Calu3 (cell line): ENCODE measurements around the gene VWA8. TPM values are rescaled to one million over a fixed set of nuclear protein-coding genes. Genes with fewer than 3 reads are reported as not detected.

ENCODE experiments used
- BruUV-seq: library from RNA; stranded (reverse); fragments of 400-500 nt; replicated peaks from 2 replicates; lab custom pipeline; 2021; lab: Mats Ljungman, UMichigan
- CTCF ChIA-PET: fragments of 300-600 bp; sonication (Branson Sonifier 250); formaldehyde crosslinking; loops from one replicate; lab custom pipeline; 2022; ENCODE audit warnings: antibody characterized with exemption; lab: Charles Lee
- DNase-seq: peaks from one replicate; pipeline ENCODE4 v3.0.0; 2022
- H3K27ac Mint-ChIP-seq: one replicate; pipeline ENCODE4 v1.8.0; 2022; ENCODE audit warnings: mixed read lengths; ENCODE audit not compliant: unreplicated experiment
- H3K27me3 Mint-ChIP-seq: one replicate; pipeline ENCODE4 v1.8.0; 2022; ENCODE audit warnings: mixed read lengths; ENCODE audit not compliant: unreplicated experiment
- H3K36me3 Mint-ChIP-seq: one replicate; pipeline ENCODE4 v1.8.0; 2022; ENCODE audit warnings: mild to moderate bottlenecking, moderate library complexity, mixed read lengths; ENCODE audit not compliant: insufficient read depth, unreplicated experiment
- H3K4me1 Mint-ChIP-seq: one replicate; pipeline ENCODE4 v1.8.0; 2022; ENCODE audit warnings: mild to moderate bottlenecking, low read depth, mixed read lengths; ENCODE audit not compliant: unreplicated experiment
- H3K4me3 Mint-ChIP-seq: one replicate; pipeline ENCODE4 v1.8.0; 2022; ENCODE audit warnings: mild to moderate bottlenecking, low read depth, moderate library complexity, mixed read lengths; ENCODE audit not compliant: unreplicated experiment
- H3K9me3 Mint-ChIP-seq: one replicate; pipeline ENCODE4 v1.8.0; 2022; ENCODE audit warnings: low read depth, mixed read lengths; ENCODE audit not compliant: unreplicated experiment
- CTCF ChIP-seq: fragments of 200-600 bp; IDR thresholded peaks from one replicate; pipeline ENCODE4 v1.8.0; 2022; ENCODE audit warnings: antibody characterized with exemption; ENCODE audit not compliant: unreplicated experiment
- intact Hi-C: fragments of 100-400 bp; cut with micrococcal nuclease; formaldehyde crosslinking; loops from one replicate; pipeline ENCODE4 v1.10.0; 2022; ENCODE audit not compliant: unreplicated experiment
- total RNA-seq: library from RNA; stranded (reverse); gene quantifications from 2 replicates; pipeline ENCODE4 v1.2.3, GENCODE V29; 2022

VWA8 gene
- total RNA-seq, 1 experiment from 2014 or later: 15.2 TPM

DNA sequence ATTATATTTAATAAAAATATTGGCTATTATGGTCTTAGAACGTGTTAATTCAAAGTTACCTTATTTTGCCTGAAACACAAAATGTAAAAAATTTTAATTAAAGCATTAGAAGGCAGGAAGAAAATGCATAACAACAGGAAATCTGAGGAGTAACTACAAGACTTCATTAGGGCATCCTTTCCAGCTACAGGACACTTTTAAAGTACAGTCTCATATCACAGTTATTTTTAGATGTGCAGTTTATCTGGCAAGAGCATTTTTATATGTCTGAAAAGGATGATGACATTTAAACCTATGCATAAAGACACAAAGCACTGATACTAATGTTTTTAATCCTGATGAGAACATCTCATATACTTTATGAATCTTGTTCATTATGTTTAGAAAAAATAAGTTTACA is 247.5 kb downstream of the VWA8 start:
- no peaks in the 10 kb centered on the region for H3K36me3 Mint-ChIP-seq
- no peaks in the 10 kb centered on the region for H3K27me3 Mint-ChIP-seq
- no peak overlapping the region for H3K4me3 Mint-ChIP-seq
- CTCF ChIA-PET: no interaction called here
- no TSS peak for BruUV-seq
- TF ChIP-seq CTCF: no peak
- DNase-seq: no peak
- no peak overlapping the region for H3K27ac Mint-ChIP-seq
- H3K9me3 Mint-ChIP-seq: no peaks in the 10 kb centered on the region
- intact Hi-C loops: no loop called here
- H3K4me1 Mint-ChIP-seq: no peaks in the 10 kb centered on the region

DNA sequence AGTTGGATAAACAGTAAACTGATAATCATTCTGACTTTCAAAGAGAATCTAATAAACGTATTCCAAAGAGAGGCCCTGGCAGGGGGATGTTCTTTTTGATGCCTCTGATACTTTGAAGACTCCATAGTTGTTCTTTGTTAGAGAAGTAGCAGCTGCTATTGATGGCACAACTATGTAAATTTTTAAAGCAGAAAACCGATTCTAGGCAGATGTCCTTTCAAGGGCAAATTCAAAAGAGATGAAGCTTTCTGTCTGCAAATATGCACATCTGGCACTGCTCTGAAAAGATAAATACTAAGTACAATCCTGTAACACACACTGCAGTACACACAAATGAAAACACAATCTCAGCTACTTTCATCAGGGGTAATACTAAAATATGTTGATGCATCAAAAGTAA is 250.1 kb downstream of the VWA8 start:
- H3K9me3 Mint-ChIP-seq: no peaks in the 10 kb centered on the region
- no peak overlapping the region for H3K4me3 Mint-ChIP-seq
- no peaks in the 10 kb centered on the region for H3K36me3 Mint-ChIP-seq
- BruUV-seq: no TSS peak
- CTCF ChIA-PET: no interaction called here
- no peak for TF ChIP-seq CTCF
- DNase-seq: no peak
- no peak overlapping the region for H3K27ac Mint-ChIP-seq
- no peaks in the 10 kb centered on the region for H3K4me1 Mint-ChIP-seq
- intact Hi-C loops: no loop called here
- H3K27me3 Mint-ChIP-seq: no peaks in the 10 kb centered on the region

- CTCF ChIA-PET: no interaction called here
- H3K27me3 Mint-ChIP-seq: no peaks in the 10 kb centered on the region
- no peaks in the 10 kb centered on the region for H3K9me3 Mint-ChIP-seq
- no peaks in the 10 kb centered on the region for H3K36me3 Mint-ChIP-seq
- H3K4me1 Mint-ChIP-seq: no peaks in the 10 kb centered on the region
- intact Hi-C loops: no loop called here
- H3K4me3 Mint-ChIP-seq: no peak overlapping the region
- no peak for DNase-seq
- BruUV-seq: no TSS peak
- no peak for TF ChIP-seq CTCF
- no peak overlapping the region for H3K27ac Mint-ChIP-seq
These were observed 251.4 kb downstream of the VWA8 start for GRCh38 chr13:41709511-41709910.

DNA sequence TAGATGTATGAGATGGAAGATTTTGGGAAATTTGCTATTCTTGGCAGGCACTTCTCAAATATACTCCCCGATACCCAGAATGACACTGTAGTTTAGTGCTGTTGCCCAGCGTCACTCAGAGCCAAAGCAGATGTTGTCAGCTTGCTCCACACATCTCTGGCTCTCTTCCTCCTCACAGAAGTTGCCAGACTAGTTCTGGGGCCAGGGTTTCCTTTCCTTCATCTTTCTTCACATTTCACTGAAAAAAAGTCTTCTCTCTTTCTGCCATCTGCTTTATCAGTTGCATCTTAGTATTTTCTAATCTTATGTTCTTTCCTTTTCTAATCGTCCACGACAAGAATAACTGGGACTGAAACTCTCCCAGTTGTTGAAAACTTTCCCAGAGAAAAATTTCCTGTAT is 252.2 kb downstream of the VWA8 start:
- no peaks in the 10 kb centered on the region for H3K4me1 Mint-ChIP-seq
- H3K9me3 Mint-ChIP-seq: no peaks in the 10 kb centered on the region
- no peak for TF ChIP-seq CTCF
- H3K36me3 Mint-ChIP-seq: no peaks in the 10 kb centered on the region
- H3K4me3 Mint-ChIP-seq: no peak overlapping the region
- BruUV-seq: no TSS peak
- no peaks in the 10 kb centered on the region for H3K27me3 Mint-ChIP-seq
- no peak overlapping the region for H3K27ac Mint-ChIP-seq
- intact Hi-C loops: no loop called here
- DNase-seq: no peak
- CTCF ChIA-PET: no interaction called here
